NT2/D1 (cell line): ENCODE measurements around the gene SMARCE1.

Experiments
- DNase-seq: peaks from one replicate; pipeline ENCODE4 v3.0.0-alpha.2; 2011; ENCODE audit warnings: low read depth, low spot score
- H3K27me3 ChIP-seq: 2 replicates; pipeline ENCODE4 v1.6.0; 2011; ENCODE audit warnings: mild to moderate bottlenecking; ENCODE audit not compliant: insufficient read length, insufficient read depth
- H3K36me3 ChIP-seq: 2 replicates; pipeline ENCODE4 v1.6.1; 2011; ENCODE audit warnings: mild to moderate bottlenecking, low read length, mixed read lengths; ENCODE audit not compliant: insufficient read depth, insufficient read length
- H3K4me1 ChIP-seq: 2 replicates; pipeline ENCODE4 v1.5.1; 2011; ENCODE audit not compliant: insufficient read depth, insufficient read length
- H3K4me3 ChIP-seq: 2 replicates; pipeline ENCODE4 v1.5.1; 2011; ENCODE audit warnings: low read depth; ENCODE audit not compliant: insufficient read length
- H3K9ac ChIP-seq: 2 replicates; pipeline ENCODE4 v1.6.0; 2011; ENCODE audit warnings: low read depth; ENCODE audit not compliant: insufficient read length
- H3K9me3 ChIP-seq: 2 replicates; pipeline ENCODE4 v1.5.1; 2011; ENCODE audit warnings: mild to moderate bottlenecking, low read length; ENCODE audit not compliant: insufficient read depth
- SUZ12 ChIP-seq: IDR thresholded peaks from 2 replicates; pipeline ENCODE4 v1.6.1; 2011; ENCODE audit not compliant: insufficient read length, insufficient read depth; ENCODE audit errors: extremely low read depth
- YY1 ChIP-seq: IDR thresholded peaks from 2 replicates; pipeline ENCODE4 v1.6.1; 2011; ENCODE audit not compliant: insufficient read length, insufficient read depth
- ZNF274 ChIP-seq: IDR thresholded peaks from 2 replicates; pipeline ENCODE4 v1.6.1; 2011; ENCODE audit warnings: mild to moderate bottlenecking, low read depth, low read length

SMARCE1 gene

DNA sequence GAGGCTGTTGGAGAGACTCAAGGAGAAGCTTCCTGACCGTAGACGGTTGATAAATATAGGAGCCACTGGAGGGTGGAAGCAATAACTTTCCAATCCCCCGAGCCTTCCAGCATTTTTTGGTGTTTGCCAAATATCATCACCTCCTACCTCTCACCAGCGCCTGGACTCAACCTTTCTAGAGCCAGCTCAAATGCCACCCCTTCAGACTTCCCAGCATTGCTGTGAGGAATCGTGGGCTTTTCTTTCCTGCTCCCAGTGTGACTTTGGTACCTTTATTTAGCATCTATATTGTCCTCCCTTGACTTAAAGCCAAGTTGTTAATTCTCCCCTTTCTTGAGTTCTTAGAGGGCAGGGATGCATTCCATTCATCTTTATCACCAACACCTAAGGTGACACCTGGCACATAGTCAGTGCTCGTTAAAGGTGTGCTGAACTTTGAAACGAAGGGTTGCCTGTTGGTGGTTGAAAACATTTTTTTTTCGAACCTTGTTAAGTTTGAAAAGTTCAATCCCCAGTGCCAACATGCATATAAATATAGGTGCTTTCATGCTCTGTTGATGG lies 47.1 kb downstream of the SMARCE1 start:
- Histone ChIP-seq H3K36me3 (no peaks in the 10 kb centered on the region), H3K4me3 (no peak overlapping the region), H3K9ac (no peak overlapping the region), H3K9me3 (peaks cover 10% of the 10 kb centered on the region; the same call in 1 of the 2 replicates), H3K27me3 (no peaks in the 10 kb centered on the region), H3K4me1 (no peaks in the 10 kb centered on the region)
- DNase-seq, result no peak
- TF ChIP-seq YY1 (no peak), ZNF274 (no peak), SUZ12 (no peak)

DNA sequence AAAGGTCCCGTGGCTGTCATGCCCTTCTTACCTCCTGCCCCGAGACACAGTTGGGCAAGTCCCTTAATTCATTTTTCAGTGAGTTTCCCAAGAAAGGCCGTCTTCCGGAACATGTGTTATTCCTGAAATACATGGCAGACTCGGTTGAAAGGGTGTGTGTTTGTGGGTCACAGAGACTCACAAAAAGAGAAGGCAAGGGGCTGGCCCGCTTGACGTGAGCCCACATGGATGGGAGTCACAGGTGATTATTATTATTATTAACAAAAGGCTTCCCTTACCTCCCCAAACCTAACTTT lies 48.2 kb downstream of the SMARCE1 start:
- no peak overlapping the region for H3K9ac ChIP-seq
- no peaks in the 10 kb centered on the region for H3K36me3 ChIP-seq
- H3K27me3 ChIP-seq, result no peaks in the 10 kb centered on the region
- H3K9me3 ChIP-seq, result peaks cover 10% of the 10 kb centered on the region; the same call in 1 of the 2 replicates
- H3K4me3 ChIP-seq, result no peak overlapping the region
- TF ChIP-seq SUZ12 (no peak), YY1 (no peak), ZNF274 (no peak)
- DNase-seq, result no peak
- H3K4me1 ChIP-seq, result no peaks in the 10 kb centered on the region

DNA sequence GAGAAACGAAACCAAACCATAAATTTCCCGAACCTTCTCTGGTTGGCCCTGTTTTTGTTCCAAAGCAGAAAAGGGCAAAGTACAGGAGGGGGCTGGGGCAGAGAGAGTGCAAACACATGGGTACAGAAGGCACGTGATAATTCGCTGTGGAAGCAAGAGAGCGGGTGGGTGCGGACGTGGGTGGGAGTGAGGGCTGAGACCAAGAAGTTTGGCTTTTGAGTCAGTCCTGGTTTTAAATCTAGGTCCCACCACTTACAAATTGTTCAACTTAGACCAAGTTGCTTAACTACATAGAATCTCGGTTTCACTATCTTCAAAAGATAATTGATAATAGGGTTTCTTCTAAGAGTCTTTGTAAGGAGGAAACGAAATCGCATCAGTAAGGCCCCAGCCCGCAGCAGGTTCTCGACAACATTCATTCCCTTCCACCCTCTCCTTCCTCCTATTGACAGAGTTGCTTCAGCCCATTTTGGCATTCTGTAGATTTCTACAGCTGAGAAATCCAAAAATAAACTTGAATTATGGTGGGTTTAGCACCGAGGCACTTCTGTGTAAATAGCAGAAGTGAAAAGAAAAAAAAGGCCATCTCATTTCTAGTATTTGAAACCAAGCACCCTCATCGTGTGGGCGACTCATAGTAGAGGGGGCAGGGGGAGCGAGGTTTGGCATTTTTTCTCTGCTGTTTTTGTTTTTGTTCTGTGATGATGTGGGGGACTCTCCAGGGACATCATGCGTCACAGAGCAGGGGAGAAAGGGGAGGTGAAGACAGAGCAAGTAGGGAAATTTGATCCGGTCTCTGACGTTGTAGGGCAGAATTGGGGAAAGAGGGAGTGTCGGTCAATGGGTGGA lies 48.8 kb downstream of the SMARCE1 start:
- Histone ChIP-seq H3K27me3 (no peaks in the 10 kb centered on the region), H3K4me1 (no peaks in the 10 kb centered on the region), H3K4me3 (no peak overlapping the region), H3K9ac (no peak overlapping the region), H3K36me3 (no peaks in the 10 kb centered on the region), H3K9me3 (peaks cover 10% of the 10 kb centered on the region; the same call in 1 of the 2 replicates)
- no peak for TF ChIP-seq ZNF274
- no peak for TF ChIP-seq YY1
- no peak for TF ChIP-seq SUZ12
- DNase-seq, result no peak

DNA sequence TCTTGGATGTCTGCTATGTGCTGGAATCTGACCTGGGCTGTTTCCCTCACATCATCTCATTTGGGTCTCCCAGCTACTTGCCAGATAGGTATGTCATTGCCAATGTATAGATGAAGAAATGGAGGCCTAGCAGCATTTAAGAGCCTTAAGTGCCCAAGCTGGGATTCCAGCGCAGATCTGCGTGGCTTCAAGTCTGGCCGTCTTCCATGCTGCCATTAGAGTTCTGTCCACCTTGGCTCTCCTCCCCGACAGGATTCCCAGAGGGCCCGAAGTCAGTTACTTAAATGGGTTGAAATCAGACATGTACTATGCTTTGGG lies 49.4 kb downstream of the SMARCE1 start:
- H3K4me3 ChIP-seq, result no peak overlapping the region

DNA sequence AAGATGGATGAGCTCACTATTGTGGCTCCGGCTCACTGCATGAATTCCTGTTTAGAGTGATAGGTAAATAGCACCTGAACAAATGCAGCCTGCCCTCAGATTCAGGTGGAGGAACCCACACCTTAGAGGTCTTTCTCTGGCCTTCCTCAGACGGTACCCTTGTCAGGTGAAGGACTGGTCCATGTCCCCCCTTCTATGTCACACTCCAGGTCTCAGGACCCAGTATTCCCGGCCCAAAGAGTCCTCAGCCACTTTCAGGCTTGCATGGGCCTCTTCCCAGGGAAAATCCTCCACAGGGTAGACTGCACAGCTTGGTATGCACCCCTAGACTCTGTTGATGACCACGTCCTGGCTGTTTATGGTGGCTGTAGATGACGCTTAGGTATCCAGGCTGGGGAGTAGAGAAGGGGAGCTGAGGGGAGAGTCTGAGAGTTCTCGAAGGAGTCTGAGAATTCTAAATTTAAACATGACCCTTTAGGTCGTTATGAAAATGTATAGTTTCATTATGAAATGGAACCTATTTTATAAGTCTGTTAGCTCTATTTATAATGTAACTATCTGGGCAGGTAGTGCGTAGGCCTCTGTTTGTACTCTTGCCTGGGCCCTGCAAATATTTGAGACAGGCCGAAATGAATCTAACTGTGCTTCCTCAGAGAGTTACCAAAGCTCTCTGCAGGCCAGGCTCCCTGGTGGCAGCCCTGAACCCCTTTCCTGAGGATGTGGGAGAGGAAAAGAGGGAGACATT lies 49.9 kb downstream of the SMARCE1 start:
- no peak for DNase-seq
- Histone ChIP-seq H3K27me3 (no peaks in the 10 kb centered on the region), H3K4me1 (no peaks in the 10 kb centered on the region), H3K4me3 (no peak overlapping the region), H3K9ac (no peak overlapping the region), H3K36me3 (no peaks in the 10 kb centered on the region), H3K9me3 (peaks cover 10% of the 10 kb centered on the region; the same call in 1 of the 2 replicates)
- TF ChIP-seq YY1, result no peak
- no peak for TF ChIP-seq ZNF274
- no peak for TF ChIP-seq SUZ12

More for the DNA sequence above, 49.4 kb downstream of the SMARCE1 start:
- no peak for DNase-seq
- Histone ChIP-seq H3K9me3 (peaks cover 10% of the 10 kb centered on the region; the same call in 1 of the 2 replicates), H3K9ac (no peak overlapping the region), H3K27me3 (no peaks in the 10 kb centered on the region), H3K4me1 (no peaks in the 10 kb centered on the region), H3K36me3 (no peaks in the 10 kb centered on the region)
- TF ChIP-seq ZNF274 (no peak), YY1 (no peak), SUZ12 (no peak)

DNA sequence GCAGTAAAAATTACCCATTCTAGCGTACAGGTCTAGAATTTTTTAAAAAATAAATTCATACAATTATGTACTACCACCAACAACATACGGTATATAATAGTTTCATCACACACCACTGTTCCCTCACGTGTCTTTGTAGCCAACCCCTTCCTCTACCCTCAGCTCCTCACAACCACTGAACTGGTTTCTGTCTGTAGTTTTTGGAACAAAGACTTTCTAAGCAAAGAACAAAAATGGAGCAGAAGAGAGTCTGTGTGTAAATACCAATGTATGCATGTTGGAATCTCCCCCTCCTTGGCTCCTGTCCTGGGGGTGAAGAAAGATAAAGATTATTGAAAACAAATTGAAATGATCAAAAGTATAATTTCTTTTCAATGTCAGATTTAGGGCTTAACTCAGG lies 50.5 kb downstream of the SMARCE1 start:
- no peak for DNase-seq
- Histone ChIP-seq H3K4me1 (no peaks in the 10 kb centered on the region), H3K9ac (no peak overlapping the region)

DNA sequence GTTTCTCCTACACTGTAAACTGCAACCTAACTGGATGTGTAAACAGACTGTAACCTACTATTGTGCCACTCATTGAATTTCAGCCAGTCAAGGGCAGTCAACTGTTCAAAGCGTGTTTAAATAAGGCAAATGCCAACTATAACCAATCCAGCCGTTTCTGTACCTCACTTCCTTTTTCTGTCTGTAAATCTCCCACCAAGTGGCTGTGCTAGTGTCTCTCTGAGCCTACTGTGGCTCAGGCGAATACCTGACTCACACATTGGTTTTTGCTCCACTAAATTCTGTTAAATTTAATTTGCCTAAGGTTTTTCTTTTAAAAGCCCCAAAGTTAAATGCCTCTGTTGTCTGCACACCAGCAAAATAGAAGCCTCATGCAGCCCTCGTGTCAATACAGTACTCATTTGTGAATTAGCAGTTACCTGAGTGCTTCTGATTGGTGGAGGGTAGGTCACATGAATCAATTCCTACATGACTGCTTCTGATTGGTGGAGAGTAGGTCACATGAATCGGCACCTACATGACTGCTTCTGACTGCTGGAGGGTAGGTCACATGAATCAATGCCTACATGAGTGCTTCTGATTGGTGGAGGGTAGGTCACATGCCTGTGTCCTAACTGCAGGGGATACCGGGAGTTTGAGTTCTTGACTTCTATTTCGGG lies 51.2 kb downstream of the SMARCE1 start:
- H3K36me3 ChIP-seq, result no peaks in the 10 kb centered on the region
- no peak overlapping the region for H3K4me3 ChIP-seq
- no peak overlapping the region for H3K9ac ChIP-seq
- H3K27me3 ChIP-seq, result no peaks in the 10 kb centered on the region
- H3K4me1 ChIP-seq, result no peaks in the 10 kb centered on the region
- TF ChIP-seq YY1 (no peak), ZNF274 (no peak), SUZ12 (no peak)
- peaks cover 10% of the 10 kb centered on the region; the same call in 1 of the 2 replicates for H3K9me3 ChIP-seq
- no peak for DNase-seq

More for the DNA sequence above, 50.5 kb downstream of the SMARCE1 start:
- H3K4me3 ChIP-seq, result no peak overlapping the region
- TF ChIP-seq SUZ12 (no peak), YY1 (no peak), ZNF274 (no peak)
- no peaks in the 10 kb centered on the region for H3K36me3 ChIP-seq
- H3K9me3 ChIP-seq, result peaks cover 10% of the 10 kb centered on the region; the same call in 1 of the 2 replicates
- no peaks in the 10 kb centered on the region for H3K27me3 ChIP-seq
